Prostate gland (tissue), 2 donors: ENCODE data around the gene RAB8B. TPM values are rescaled to one million over a fixed set of nuclear protein-coding genes. Genes with fewer than 3 reads are reported as not detected.
"Not testable (repeated sequence)": the region's sequence is repeated elsewhere in the genome, so short reads cannot be mapped to it uniquely, and the experiment has no call there.

Source experiments
- DNase-seq: peaks from one replicate; pipeline ENCODE4 v3.0.0-alpha.2; 2019; ENCODE audit warnings: low spot score
- H3K27ac ChIP-seq, 2 donors: fragments of 200-600 bp; sonication (generic); 2 replicates each; pipeline ENCODE4 v1.5.1; 2017 to 2019
- H3K27me3 ChIP-seq: fragments of 200-600 bp; sonication (generic); replicated peaks from 2 replicates; pipeline ENCODE4 v1.5.1; 2019; ENCODE audit not compliant: insufficient read depth
- H3K36me3 ChIP-seq, 2 donors: fragments of 200-600 bp; sonication (generic); 1 replicate in 1 of 2; 2 replicates in 1 of 2; pipeline versions ENCODE4 v1.5.1 to v1.8.1; 2017 to 2019
- H3K4me1 ChIP-seq: fragments of 200-600 bp; sonication (generic); replicated peaks from 2 replicates; pipeline ENCODE4 v1.5.1; 2019
- H3K4me3 ChIP-seq, 2 donors: fragments of 200-600 bp; sonication (generic); 2 replicates each; pipeline ENCODE4 v1.5.1; 2017 to 2019
- H3K9me3 ChIP-seq: fragments of 200-600 bp; sonication (generic); 2 replicates; pipeline ENCODE4 v1.5.1; 2017
- POLR2A ChIP-seq: fragments of 450-650 bp; IDR thresholded peaks from one replicate; pipeline ENCODE4 v1.6.1; 2016; ENCODE audit warnings: antibody characterized with exemption, mild to moderate bottlenecking
- POLR2AphosphoS5 ChIP-seq: sonication (generic); formaldehyde crosslinking; IDR thresholded peaks from one replicate; pipeline ENCODE4 v1.6.1; 2017; ENCODE audit warnings: antibody characterized with exemption
- WGBS: methylation state at CpG from one replicate; pipeline ENCODE4 v1.1.5; 2018; 5-methylcytosine and 5-hydroxymethylcytosine counted together
- intact Hi-C: fragments of 100-400 bp; cut with DNase I; formaldehyde crosslinking; loops from one replicate; pipeline ENCODE4 v1.14.2; 2022
- total RNA-seq, 2 donors: library from RNA; depleted of rRNA; stranded (reverse); fragments of >200 nt; gene quantifications; one replicate each; pipeline ENCODE4 v1.1.0, GENCODE V29; 2016
- TF ChIP-seq, protein P1 (sequence below), 4 experiments: fragments of 200-600 bp in 2 of 4; fragments of 450-650 bp in 2 of 4; sonication (generic) in 2 of 4; IDR thresholded peaks; 1 replicate in 3 of 4; 2 replicates in 1 of 4; pipeline ENCODE4 v1.5.1; 2016 to 2019; ENCODE audit warnings: antibody characterized with exemption in 4 of 4, mild to moderate bottlenecking in 2 of 4, moderate library complexity in 2 of 4

RAB8B gene
- total RNA-seq, 2 donors from 2014 or later: 18.5 to 29.2 TPM

- Histone ChIP-seq H3K36me3 (no peaks in the 10 kb centered on the region), H3K4me1 (no peaks in the 10 kb centered on the region), H3K4me3 (no peak overlapping the region), H3K27me3 (no peaks in the 10 kb centered on the region), H3K9me3 (no peaks in the 10 kb centered on the region), H3K27ac (no peak overlapping the region)
- intact Hi-C loops: no loop called here
- DNase-seq: no peak
- TF ChIP-seq POLR2A: no peak
- no peak for TF ChIP-seq POLR2AphosphoS5
- TF ChIP-seq, protein P1, sequence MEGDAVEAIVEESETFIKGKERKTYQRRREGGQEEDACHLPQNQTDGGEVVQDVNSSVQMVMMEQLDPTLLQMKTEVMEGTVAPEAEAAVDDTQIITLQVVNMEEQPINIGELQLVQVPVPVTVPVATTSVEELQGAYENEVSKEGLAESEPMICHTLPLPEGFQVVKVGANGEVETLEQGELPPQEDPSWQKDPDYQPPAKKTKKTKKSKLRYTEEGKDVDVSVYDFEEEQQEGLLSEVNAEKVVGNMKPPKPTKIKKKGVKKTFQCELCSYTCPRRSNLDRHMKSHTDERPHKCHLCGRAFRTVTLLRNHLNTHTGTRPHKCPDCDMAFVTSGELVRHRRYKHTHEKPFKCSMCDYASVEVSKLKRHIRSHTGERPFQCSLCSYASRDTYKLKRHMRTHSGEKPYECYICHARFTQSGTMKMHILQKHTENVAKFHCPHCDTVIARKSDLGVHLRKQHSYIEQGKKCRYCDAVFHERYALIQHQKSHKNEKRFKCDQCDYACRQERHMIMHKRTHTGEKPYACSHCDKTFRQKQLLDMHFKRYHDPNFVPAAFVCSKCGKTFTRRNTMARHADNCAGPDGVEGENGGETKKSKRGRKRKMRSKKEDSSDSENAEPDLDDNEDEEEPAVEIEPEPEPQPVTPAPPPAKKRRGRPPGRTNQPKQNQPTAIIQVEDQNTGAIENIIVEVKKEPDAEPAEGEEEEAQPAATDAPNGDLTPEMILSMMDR (IDR thresholded peaks at IDR 0.05): no peak
Measured at GRCh38 chr15:63236272-63236671, 46.9 kb downstream of the RAB8B start.

- H3K4me1 ChIP-seq, H3K9me3 ChIP-seq, H3K27me3 ChIP-seq, H3K4me3 ChIP-seq, H3K27ac ChIP-seq, intact Hi-C loops, DNase-seq, H3K36me3 ChIP-seq: not testable (repeated sequence)
- 50% methylated on average over 1 of the region's 1 CpG for WGBS
Measured at GRCh38 chr15:63237086-63237485, 47.7 kb downstream of the RAB8B start.

- Histone ChIP-seq H3K4me1 (no peaks in the 10 kb centered on the region), H3K27ac (no peak overlapping the region), H3K4me3 (no peak overlapping the region), H3K9me3 (no peaks in the 10 kb centered on the region), H3K27me3 (no peaks in the 10 kb centered on the region), H3K36me3 (no peaks in the 10 kb centered on the region)
- TF ChIP-seq, protein P1 (IDR thresholded peaks at IDR 0.05): no peak
- TF ChIP-seq POLR2A (no peak), POLR2AphosphoS5 (no peak)
- DNase-seq: no peak
- intact Hi-C loops: no loop called here
Measured at GRCh38 chr15:63238171-63238570, 48.8 kb downstream of the RAB8B start.

DNA sequence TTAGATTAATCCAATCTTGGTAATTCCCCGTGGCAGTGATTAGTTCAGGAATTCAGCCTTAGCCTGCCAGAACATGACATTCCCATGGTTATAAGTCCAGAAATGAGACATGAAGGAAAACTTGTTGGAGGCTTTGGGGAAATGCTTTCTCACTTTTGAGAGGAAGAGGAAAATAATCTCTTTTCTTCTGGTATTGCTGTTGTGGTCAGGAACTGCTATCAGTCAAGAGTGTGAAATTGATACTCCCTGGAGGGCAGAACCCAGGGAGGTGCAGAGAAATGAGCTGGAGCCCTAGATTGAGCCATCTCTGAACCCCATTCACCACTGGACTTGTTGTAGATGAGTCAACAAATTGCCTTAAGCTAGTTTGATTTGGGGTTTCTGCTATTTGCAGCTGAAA is 49.4 kb downstream of the RAB8B start:
- intact Hi-C loops: no loop called here
- Histone ChIP-seq H3K4me1 (no peaks in the 10 kb centered on the region), H3K27me3 (no peaks in the 10 kb centered on the region), H3K9me3 (no peaks in the 10 kb centered on the region), H3K4me3 (no peak overlapping the region), H3K27ac (no peak overlapping the region), H3K36me3 (no peaks in the 10 kb centered on the region)
- no peak for DNase-seq
- TF ChIP-seq, protein P1 (IDR thresholded peaks at IDR 0.05): no peak
- WGBS: 32% methylated on average over 1 of the region's 1 CpG

- intact Hi-C loops: no loop called here
- DNase-seq: no peak
- Histone ChIP-seq H3K4me1 (no peaks in the 10 kb centered on the region), H3K27me3 (no peaks in the 10 kb centered on the region), H3K9me3 (no peaks in the 10 kb centered on the region), H3K4me3 (no peak overlapping the region), H3K27ac (no peak overlapping the region), H3K36me3 (no peaks in the 10 kb centered on the region)
- TF ChIP-seq POLR2AphosphoS5: no peak
- TF ChIP-seq, protein P1 (IDR thresholded peaks at IDR 0.05): no peak
- TF ChIP-seq POLR2A: no peak
- WGBS: 74% methylated on average over 3 of the region's 3 CpGs
Measured at GRCh38 chr15:63240109-63240508, 50.7 kb downstream of the RAB8B start.

DNA sequence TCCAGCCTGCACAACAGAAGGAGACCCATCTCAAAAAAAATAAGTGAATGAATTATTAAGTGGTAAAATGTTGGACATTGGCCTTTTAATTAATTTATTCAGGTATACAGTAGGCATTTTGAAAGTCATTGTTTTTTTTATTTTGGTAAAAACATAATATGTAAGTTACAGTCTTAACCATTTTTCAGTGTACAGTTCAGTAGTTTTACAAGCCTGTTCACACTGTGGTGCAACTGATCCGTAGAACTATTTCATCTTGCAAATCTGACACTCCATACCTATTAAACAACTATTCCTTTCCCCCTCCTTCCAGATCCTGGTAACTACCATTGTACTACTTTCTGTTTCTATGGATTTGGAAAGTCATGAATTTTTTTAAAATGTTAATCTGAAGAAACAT is 51.9 kb downstream of the RAB8B start:
- no peak overlapping the region for H3K27ac ChIP-seq
- H3K27me3 ChIP-seq: no peaks in the 10 kb centered on the region
- H3K36me3 ChIP-seq: no peaks in the 10 kb centered on the region
- no peaks in the 10 kb centered on the region for H3K9me3 ChIP-seq
- no peak for TF ChIP-seq POLR2A
- TF ChIP-seq, protein P1 (IDR thresholded peaks at IDR 0.05): no peak
- TF ChIP-seq POLR2AphosphoS5: no peak
- WGBS: 74% methylated on average over 1 of the region's 1 CpG
- intact Hi-C loops: no loop called here
- H3K4me3 ChIP-seq: no peak overlapping the region
- H3K4me1 ChIP-seq: no peaks in the 10 kb centered on the region
- no peak for DNase-seq
